ENCODE measurements around the gene SLC38A8.

SLC38A8 gene

DNA sequence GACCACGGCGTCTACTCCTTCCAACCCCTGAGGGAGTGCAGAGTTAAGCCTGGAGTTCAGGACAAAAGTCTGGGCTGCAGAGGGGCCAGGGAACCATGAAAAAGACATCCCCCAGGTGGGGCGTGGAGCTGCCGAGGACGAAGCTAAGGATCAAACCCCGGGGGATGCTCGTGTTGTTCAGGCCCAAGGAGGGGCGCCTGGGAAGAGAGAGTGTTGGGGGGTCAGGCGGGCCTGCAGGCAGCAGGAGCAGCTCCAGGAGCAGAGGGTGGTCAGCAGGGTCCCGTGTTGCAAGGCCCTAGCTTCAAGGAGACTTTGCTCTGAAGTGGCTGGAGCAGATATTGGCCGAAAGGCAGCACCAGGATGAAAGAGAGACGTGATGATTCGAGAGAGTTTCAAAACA, 47.9 kb downstream of the SLC38A8 start:
- Histone ChIP-seq H3K27ac (ENCODE audit: low read depth, low read length) (no peak overlapping the region), H3K27me3 (ENCODE audit: control insufficient read depth in 5 of 5, insufficient read depth in 4 of 5, low read length in 5 of 5) (peaks cover 6 to 20% (median 9%) of the 10 kb centered on the region in 5 donors), H3K9me3 (ENCODE audit: control insufficient read depth in 5 of 5, low read length in 5 of 5) (no peaks in the 10 kb centered on the region), H3K36me3 (ENCODE audit: control insufficient read depth in 5 of 5, insufficient read depth in 5 of 5, low read length in 5 of 5) (no peaks in the 10 kb centered on the region), H3K9ac (ENCODE audit: low read length in 5 of 5) (no peak overlapping the region), H3K4me3 (ENCODE audit: low read depth in 1 of 5, low read length in 5 of 5) (no peak overlapping the region), H3K4me1 (ENCODE audit: control insufficient read depth in 5 of 5, insufficient read depth in 5 of 5, low read length in 5 of 5) (peaks cover 0 to 18% (median 11%) of the 10 kb centered on the region in 5 donors)

- Histone ChIP-seq H3K27ac (ENCODE audit: low read depth, low read length) (no peak overlapping the region), H3K27me3 (ENCODE audit: control insufficient read depth in 5 of 5, insufficient read depth in 4 of 5, low read length in 5 of 5) (peaks cover 6 to 23% (median 9%) of the 10 kb centered on the region in 5 donors), H3K9ac (ENCODE audit: low read length in 5 of 5) (no peak overlapping the region), H3K4me3 (ENCODE audit: low read depth in 1 of 5, low read length in 5 of 5) (no peak overlapping the region), H3K36me3 (ENCODE audit: control insufficient read depth in 5 of 5, insufficient read depth in 5 of 5, low read length in 5 of 5) (no peaks in the 10 kb centered on the region), H3K4me1 (ENCODE audit: control insufficient read depth in 5 of 5, insufficient read depth in 5 of 5, low read length in 5 of 5) (peaks cover 0 to 18% (median 11%) of the 10 kb centered on the region in 5 donors), H3K9me3 (ENCODE audit: control insufficient read depth in 5 of 5, low read length in 5 of 5) (no peaks in the 10 kb centered on the region)
Observed at GRCh38 chr16:83994087-83994486, 48.5 kb downstream of the SLC38A8 start.

DNA sequence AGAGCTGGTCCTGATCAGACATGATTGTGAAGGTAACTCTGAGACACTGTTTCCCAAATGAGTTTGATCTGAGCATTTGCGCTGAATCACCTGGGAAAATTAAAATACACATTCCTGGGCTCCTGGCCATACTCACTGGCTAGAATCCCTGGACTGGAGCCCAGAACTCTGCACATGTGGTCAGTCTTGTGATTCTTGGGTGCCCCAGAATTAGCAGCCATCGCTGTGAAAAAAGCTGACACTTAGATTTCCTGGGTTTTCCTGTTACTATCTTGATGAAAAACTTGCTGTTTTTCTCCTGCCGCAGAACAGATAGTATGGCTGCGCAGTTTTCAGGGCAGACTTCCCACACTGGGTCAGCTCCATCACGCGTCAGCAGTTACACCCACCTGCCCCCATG, 50.0 kb downstream of the SLC38A8 start:
- Histone ChIP-seq H3K9ac (ENCODE audit: low read length in 5 of 5) (no peak overlapping the region), H3K9me3 (ENCODE audit: control insufficient read depth in 5 of 5, low read length in 5 of 5) (no peaks in the 10 kb centered on the region), H3K27ac (ENCODE audit: low read depth, low read length) (no peak overlapping the region), H3K4me1 (ENCODE audit: control insufficient read depth in 5 of 5, insufficient read depth in 5 of 5, low read length in 5 of 5) (peaks cover 0 to 18% (median 11%) of the 10 kb centered on the region in 5 donors), H3K4me3 (ENCODE audit: low read depth in 1 of 5, low read length in 5 of 5) (no peak overlapping the region), H3K36me3 (ENCODE audit: control insufficient read depth in 5 of 5, insufficient read depth in 5 of 5, low read length in 5 of 5) (no peaks in the 10 kb centered on the region), H3K27me3 (ENCODE audit: control insufficient read depth in 5 of 5, insufficient read depth in 4 of 5, low read length in 5 of 5) (peaks cover 6 to 20% (median 9%) of the 10 kb centered on the region in 5 donors)

DNA sequence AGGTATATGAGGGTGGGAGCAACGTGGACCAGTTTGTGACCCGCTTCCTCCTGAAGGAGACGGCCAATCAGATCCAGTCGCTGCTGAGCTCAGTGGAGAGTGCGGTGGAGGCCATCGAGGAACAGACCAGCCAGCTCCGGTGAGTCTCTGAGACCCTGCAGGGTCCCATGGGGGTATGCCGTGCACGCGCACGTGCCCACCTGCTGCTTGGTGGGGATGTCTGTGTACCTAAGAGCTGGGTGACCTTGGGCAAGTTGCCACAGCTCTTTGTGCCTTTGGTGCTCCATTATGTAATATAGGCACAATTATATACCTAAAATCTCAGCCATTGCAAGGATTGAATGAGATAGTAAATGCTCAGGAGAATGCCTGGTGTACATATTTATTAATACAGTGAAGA, 52.1 kb downstream of the SLC38A8 start:
- Histone ChIP-seq H3K27ac (ENCODE audit: low read depth, low read length) (no peak overlapping the region), H3K9me3 (ENCODE audit: control insufficient read depth in 5 of 5, low read length in 5 of 5) (no peaks in the 10 kb centered on the region), H3K4me3 (ENCODE audit: low read depth in 1 of 5, low read length in 5 of 5) (no peak overlapping the region), H3K4me1 (ENCODE audit: control insufficient read depth in 5 of 5, insufficient read depth in 5 of 5, low read length in 5 of 5) (peaks cover 0 to 16% (median 11%) of the 10 kb centered on the region in 5 donors), H3K36me3 (ENCODE audit: control insufficient read depth in 5 of 5, insufficient read depth in 5 of 5, low read length in 5 of 5) (no peaks in the 10 kb centered on the region), H3K9ac (ENCODE audit: low read length in 5 of 5) (no peak overlapping the region), H3K27me3 (ENCODE audit: control insufficient read depth in 5 of 5, insufficient read depth in 4 of 5, low read length in 5 of 5) (peaks cover 0 to 11% (median 0%) of the 10 kb centered on the region in 5 donors)

- Histone ChIP-seq H3K4me1 (ENCODE audit: control insufficient read depth in 5 of 5, insufficient read depth in 5 of 5, low read length in 5 of 5) (peaks cover 0 to 16% (median 11%) of the 10 kb centered on the region in 5 donors), H3K36me3 (ENCODE audit: control insufficient read depth in 5 of 5, insufficient read depth in 5 of 5, low read length in 5 of 5) (no peaks in the 10 kb centered on the region), H3K4me3 (ENCODE audit: low read depth in 1 of 5, low read length in 5 of 5) (no peak overlapping the region), H3K27me3 (ENCODE audit: control insufficient read depth in 5 of 5, insufficient read depth in 4 of 5, low read length in 5 of 5) (peaks cover 0 to 11% (median 0%) of the 10 kb centered on the region in 5 donors), H3K27ac (ENCODE audit: low read depth, low read length) (no peak overlapping the region), H3K9ac (ENCODE audit: low read length in 5 of 5) (no peak overlapping the region), H3K9me3 (ENCODE audit: control insufficient read depth in 5 of 5, low read length in 5 of 5) (no peaks in the 10 kb centered on the region)
Observed at GRCh38 chr16:83989300-83989699, 53.3 kb downstream of the SLC38A8 start.

DNA sequence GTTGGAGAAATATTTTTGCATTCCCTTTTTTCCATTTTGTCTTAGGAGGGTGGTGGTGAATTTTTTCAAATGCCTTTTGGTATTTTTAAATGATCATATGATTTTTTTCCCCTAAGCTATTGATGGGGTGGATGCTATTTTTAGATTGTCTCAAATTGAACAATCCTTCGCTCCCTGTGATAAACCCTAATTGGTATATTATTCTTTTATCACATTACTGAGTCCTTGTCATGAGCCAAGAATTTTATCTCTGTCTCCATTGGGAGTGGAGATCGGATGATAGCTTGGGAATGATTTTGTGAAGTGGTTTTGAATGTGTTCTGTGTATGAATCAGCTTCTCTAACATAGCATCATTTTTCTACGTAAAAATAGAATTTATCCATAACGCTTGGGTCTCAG, 59.1 kb downstream of the SLC38A8 start:
- no peaks in the 10 kb centered on the region for H3K4me1 ChIP-seq (ENCODE audit: control insufficient read depth in 5 of 5, insufficient read depth in 5 of 5, low read length in 5 of 5)
- H3K9ac ChIP-seq (ENCODE audit: low read length in 5 of 5), result no peak overlapping the region
- no peak overlapping the region for H3K27ac ChIP-seq (ENCODE audit: low read depth, low read length)
- H3K27me3 ChIP-seq (ENCODE audit: control insufficient read depth in 5 of 5, insufficient read depth in 4 of 5, low read length in 5 of 5), result no peaks in the 10 kb centered on the region
- no peak overlapping the region for H3K4me3 ChIP-seq (ENCODE audit: low read depth in 1 of 5, low read length in 5 of 5)
- H3K9me3 ChIP-seq (ENCODE audit: control insufficient read depth in 5 of 5, low read length in 5 of 5), result peaks cover 0 to 7% (median 4%) of the 10 kb centered on the region in 5 donors
- no peaks in the 10 kb centered on the region for H3K36me3 ChIP-seq (ENCODE audit: control insufficient read depth in 5 of 5, insufficient read depth in 5 of 5, low read length in 5 of 5)

GRCh38 chr16:83981799-83982198, 60.8 kb downstream of the SLC38A8 start:
- Histone ChIP-seq H3K27me3 (ENCODE audit: control insufficient read depth in 5 of 5, insufficient read depth in 4 of 5, low read length in 5 of 5) (no peaks in the 10 kb centered on the region), H3K9ac (ENCODE audit: low read length in 5 of 5) (no peak overlapping the region), H3K9me3 (ENCODE audit: control insufficient read depth in 5 of 5, low read length in 5 of 5) (peaks cover 0 to 13% (median 13%) of the 10 kb centered on the region in 5 donors), H3K27ac (ENCODE audit: low read depth, low read length) (no peak overlapping the region), H3K4me1 (ENCODE audit: control insufficient read depth in 5 of 5, insufficient read depth in 5 of 5, low read length in 5 of 5) (no peaks in the 10 kb centered on the region), H3K4me3 (ENCODE audit: low read depth in 1 of 5, low read length in 5 of 5) (no peak overlapping the region), H3K36me3 (ENCODE audit: control insufficient read depth in 5 of 5, insufficient read depth in 5 of 5, low read length in 5 of 5) (no peaks in the 10 kb centered on the region)

DNA sequence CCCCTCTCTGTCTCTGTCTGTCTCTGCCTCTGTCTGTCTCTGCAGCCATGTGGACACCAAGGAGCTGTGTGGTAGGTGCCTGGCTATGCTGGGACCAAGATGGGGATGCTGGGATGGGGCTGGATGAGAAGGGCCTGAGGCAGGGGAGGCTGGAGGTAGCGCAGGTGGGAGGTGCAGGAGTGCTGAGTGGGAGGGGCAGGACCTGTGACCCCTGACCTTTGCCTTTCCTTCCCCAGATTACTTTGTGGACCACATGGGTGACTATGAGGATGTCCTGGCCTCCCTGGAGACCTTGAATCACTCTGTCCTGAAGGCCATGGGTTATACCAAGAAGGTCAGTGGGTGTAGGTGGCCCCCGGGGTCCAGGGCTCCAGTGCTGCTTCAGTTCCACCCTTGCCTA, 61.8 kb downstream of the SLC38A8 start:
- Histone ChIP-seq H3K4me1 (ENCODE audit: control insufficient read depth in 5 of 5, insufficient read depth in 5 of 5, low read length in 5 of 5) (no peaks in the 10 kb centered on the region), H3K9ac (ENCODE audit: low read length in 5 of 5) (no peak overlapping the region), H3K9me3 (ENCODE audit: control insufficient read depth in 5 of 5, low read length in 5 of 5) (peaks cover 0 to 13% (median 13%) of the 10 kb centered on the region in 5 donors), H3K27ac (ENCODE audit: low read depth, low read length) (no peak overlapping the region), H3K4me3 (ENCODE audit: low read depth in 1 of 5, low read length in 5 of 5) (no peak overlapping the region), H3K36me3 (ENCODE audit: control insufficient read depth in 5 of 5, insufficient read depth in 5 of 5, low read length in 5 of 5) (no peaks in the 10 kb centered on the region), H3K27me3 (ENCODE audit: control insufficient read depth in 5 of 5, insufficient read depth in 4 of 5, low read length in 5 of 5) (no peaks in the 10 kb centered on the region)

DNA sequence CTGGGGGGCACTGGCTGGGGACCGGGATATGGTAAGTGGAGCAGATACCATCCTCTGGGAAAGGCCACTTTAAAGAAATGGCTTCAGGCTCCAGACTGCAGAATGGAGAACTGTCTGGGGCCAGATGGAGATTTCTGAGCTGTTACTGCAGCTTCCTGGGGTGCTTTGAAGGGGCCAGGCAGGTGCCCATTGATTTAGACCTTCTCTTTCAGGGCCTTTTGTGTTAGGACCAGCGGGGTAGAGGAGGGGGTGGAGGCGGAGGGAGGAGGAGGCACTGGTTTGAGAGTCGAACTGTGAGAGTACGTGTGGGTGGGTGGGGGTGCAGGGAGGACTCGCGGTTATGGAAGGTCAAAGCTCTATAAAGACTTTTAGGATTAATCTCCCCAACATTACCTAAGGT, 63.2 kb downstream of the SLC38A8 start:
- Histone ChIP-seq H3K9me3 (ENCODE audit: control insufficient read depth in 5 of 5, low read length in 5 of 5) (peaks cover 0 to 13% (median 13%) of the 10 kb centered on the region in 5 donors), H3K27ac (ENCODE audit: low read depth, low read length) (no peak overlapping the region), H3K36me3 (ENCODE audit: control insufficient read depth in 5 of 5, insufficient read depth in 5 of 5, low read length in 5 of 5) (no peaks in the 10 kb centered on the region), H3K4me3 (ENCODE audit: low read depth in 1 of 5, low read length in 5 of 5) (no peak overlapping the region), H3K27me3 (ENCODE audit: control insufficient read depth in 5 of 5, insufficient read depth in 4 of 5, low read length in 5 of 5) (no peaks in the 10 kb centered on the region), H3K4me1 (ENCODE audit: control insufficient read depth in 5 of 5, insufficient read depth in 5 of 5, low read length in 5 of 5) (no peaks in the 10 kb centered on the region), H3K9ac (ENCODE audit: low read length in 5 of 5) (no peak overlapping the region)

- Histone ChIP-seq H3K27ac (ENCODE audit: low read depth, low read length) (no peak overlapping the region), H3K9me3 (ENCODE audit: control insufficient read depth in 5 of 5, low read length in 5 of 5) (peaks cover 0 to 13% (median 13%) of the 10 kb centered on the region in 5 donors), H3K9ac (ENCODE audit: low read length in 5 of 5) (no peak overlapping the region), H3K36me3 (ENCODE audit: control insufficient read depth in 5 of 5, insufficient read depth in 5 of 5, low read length in 5 of 5) (no peaks in the 10 kb centered on the region), H3K4me3 (ENCODE audit: low read depth in 1 of 5, low read length in 5 of 5) (no peak overlapping the region), H3K4me1 (ENCODE audit: control insufficient read depth in 5 of 5, insufficient read depth in 5 of 5, low read length in 5 of 5) (no peaks in the 10 kb centered on the region), H3K27me3 (ENCODE audit: control insufficient read depth in 5 of 5, insufficient read depth in 4 of 5, low read length in 5 of 5) (no peaks in the 10 kb centered on the region)
Observed at GRCh38 chr16:83978401-83978904, 64.1 kb downstream of the SLC38A8 start.

Data from subcutaneous abdominal adipose tissue (tissue), 5 donors.